Heart left ventricle (tissue), 13 donors: Measurements from ENCODE around the gene SHISA8.

ENCODE experiments used
- POLR2A ChIP-seq, 2 donors: fragments of 450-650 bp; IDR thresholded peaks; one replicate each; pipeline ENCODE4 v1.6.1; 2017; ENCODE audit warnings: antibody characterized with exemption in 2 of 2, mild to moderate bottlenecking in 2 of 2, moderate library complexity in 2 of 2
- TF ChIP-seq, protein P1 (sequence below), 12 donors: fragments of 200-600 bp; sonication (generic) in 4 of 12; IDR thresholded peaks; one replicate each; pipeline versions ENCODE4 v1.5.0 to v1.8.0; 2018 to 2022; ENCODE audit warnings: antibody characterized with exemption in 12 of 12, mild to moderate bottlenecking in 5 of 12
- donor health status: ischemic (EF 13 %, LVEDD 7.1; RV severe dilation, severe dysfunction).
- donor health status: DM: no; HTN: yes; CAD: no.
- donor health status: DM: no; HTN: no; CAD: no.
- donor health status: ischemic (EF 25% LVEDD 6.9; RV normal size, moderate dysfunction).
- donor health status: ischemic (EF 25% LVEDD 5.7; RV mildly dilated, moderate dysfunction).
- donor health status: ischemic (EF 35%, LVEDD 5.7; RV mildly dilated, moderate dysfunction).
- donor health status: nonischemic (EF 11% LVEDD 7.7; RV severe dilation, severe dysfunction).
- donor health status: DM: yes; HTN: yes; CAD: no.
- donor health status: PGD.
- donor health status: ischemic (EF 29% LVEDD 5.4; RV normal size, mild dysfunction).
- donor health status: nonischemic (EF 23%, LVEDD 6.1; RV moderate dilation, normal function).

DNA sequence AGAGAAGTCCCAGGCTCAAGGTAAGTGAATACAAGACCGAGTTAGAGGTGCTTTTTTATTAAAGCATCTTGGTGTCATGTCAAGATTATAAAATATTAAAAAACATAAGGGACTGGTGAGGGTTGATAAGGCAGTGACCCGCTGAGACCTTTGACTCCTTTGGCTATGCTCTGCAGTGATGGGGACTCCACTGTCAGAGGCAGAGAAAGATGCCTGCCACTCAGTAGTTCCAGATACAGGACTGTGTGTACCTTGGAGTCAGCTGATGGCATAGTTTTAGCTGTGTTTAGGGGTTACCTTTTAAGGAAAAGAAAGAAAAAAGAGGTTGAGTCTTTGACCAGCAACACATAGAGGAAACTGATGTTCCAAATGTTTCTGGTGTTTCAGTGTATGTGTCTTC lies 40.8 kb downstream of the SHISA8 start:
- TF ChIP-seq, protein P1, sequence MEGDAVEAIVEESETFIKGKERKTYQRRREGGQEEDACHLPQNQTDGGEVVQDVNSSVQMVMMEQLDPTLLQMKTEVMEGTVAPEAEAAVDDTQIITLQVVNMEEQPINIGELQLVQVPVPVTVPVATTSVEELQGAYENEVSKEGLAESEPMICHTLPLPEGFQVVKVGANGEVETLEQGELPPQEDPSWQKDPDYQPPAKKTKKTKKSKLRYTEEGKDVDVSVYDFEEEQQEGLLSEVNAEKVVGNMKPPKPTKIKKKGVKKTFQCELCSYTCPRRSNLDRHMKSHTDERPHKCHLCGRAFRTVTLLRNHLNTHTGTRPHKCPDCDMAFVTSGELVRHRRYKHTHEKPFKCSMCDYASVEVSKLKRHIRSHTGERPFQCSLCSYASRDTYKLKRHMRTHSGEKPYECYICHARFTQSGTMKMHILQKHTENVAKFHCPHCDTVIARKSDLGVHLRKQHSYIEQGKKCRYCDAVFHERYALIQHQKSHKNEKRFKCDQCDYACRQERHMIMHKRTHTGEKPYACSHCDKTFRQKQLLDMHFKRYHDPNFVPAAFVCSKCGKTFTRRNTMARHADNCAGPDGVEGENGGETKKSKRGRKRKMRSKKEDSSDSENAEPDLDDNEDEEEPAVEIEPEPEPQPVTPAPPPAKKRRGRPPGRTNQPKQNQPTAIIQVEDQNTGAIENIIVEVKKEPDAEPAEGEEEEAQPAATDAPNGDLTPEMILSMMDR (IDR thresholded peaks at IDR 0.05): no peak
- no peak for TF ChIP-seq POLR2A (IDR thresholded peaks at IDR 0.05)
